Measurements from ENCODE around the gene FAF1.

DNA sequence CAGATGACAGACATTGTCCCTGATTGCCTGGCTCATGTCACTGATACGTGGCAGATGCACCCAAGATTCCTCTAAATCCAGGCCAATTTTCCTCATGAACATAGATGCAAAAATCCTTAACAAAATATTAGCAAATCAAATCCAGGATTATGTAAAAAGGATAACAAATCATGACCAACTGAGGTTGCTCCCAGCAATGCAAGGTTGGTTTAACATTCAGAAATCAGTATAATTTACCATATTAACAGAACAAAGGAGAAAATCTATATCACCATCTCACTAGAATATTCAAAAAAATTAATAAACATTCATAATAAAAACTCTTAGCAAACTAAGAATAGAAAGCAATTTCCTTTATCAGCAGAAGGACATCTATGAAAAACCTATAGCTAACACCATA is 39.7 kb downstream of the FAF1 start:
- TF ChIP-seq CTCF (IDR thresholded peaks at IDR 0.05 in 4 of 5, conservative IDR thresholded peaks at IDR 0.05 in 1 of 5) (no peak), POLR2A (IDR thresholded peaks at IDR 0.05) (no peak)
